Caco-2 (cell line): ENCODE results near the gene NUFIP2. TPM values are rescaled to one million over a fixed set of nuclear protein-coding genes. Genes with fewer than 3 reads are reported as not detected.
A peak's percentile ranks its signal among the peaks of the same experiment; 100 is the strongest.

ENCODE experiments used
- BruUV-seq: library from RNA; stranded (reverse); fragments of 400-500 nt; replicated peaks from 2 replicates; lab custom pipeline; 2021; lab: Mats Ljungman, UMichigan
- CTCF ChIA-PET: fragments of 300-600 bp; sonication (Branson Sonifier 250); formaldehyde crosslinking; loops from one replicate; lab custom pipeline; 2022; ENCODE audit warnings: antibody characterized with exemption; lab: Charles Lee
- POLR2A ChIA-PET: fragments of 300-600 bp; sonication (Branson Sonifier 250); formaldehyde crosslinking; loops from one replicate; lab custom pipeline; 2022; ENCODE audit warnings: antibody characterized with exemption; lab: Charles Lee
- DNase-seq, 2 experiments: peaks; one replicate each; pipeline versions ENCODE4 v3.0.0 to v3.0.0-alpha.2; 2020 to 2022
- H3K27me3 ChIP-seq: replicated peaks from 2 replicates; pipeline ENCODE4 v1.6.0; 2011; ENCODE audit warnings: low read length; ENCODE audit not compliant: control insufficient read depth, insufficient read depth
- H3K36me3 ChIP-seq: 2 replicates; pipeline ENCODE4 v1.5.1; 2011; ENCODE audit warnings: low read length; ENCODE audit not compliant: control insufficient read depth, insufficient read depth
- H3K4me1 ChIP-seq: fragments of 250-450 bp; sonication (Bioruptor Pico); 2 replicates; pipeline ENCODE4 v1.5.1; 2020; ENCODE audit warnings: mild to moderate bottlenecking
- H3K4me3 ChIP-seq: 2 replicates; pipeline ENCODE4 v1.5.1; 2011; ENCODE audit warnings: low read depth, mild to moderate bottlenecking, control low read depth, low read length
- H3K9me3 ChIP-seq: fragments of 250-450 bp; sonication (Bioruptor Pico); 2 replicates; pipeline ENCODE4 v1.5.1; 2020; ENCODE audit warnings: mild to moderate bottlenecking, moderate library complexity
- H3K27ac Mint-ChIP-seq: one replicate; pipeline ENCODE4 v1.8.0; 2022; ENCODE audit warnings: mixed read lengths; ENCODE audit not compliant: unreplicated experiment
- H3K27me3 Mint-ChIP-seq: one replicate; pipeline ENCODE4 v1.8.0; 2022; ENCODE audit warnings: mixed read lengths; ENCODE audit not compliant: insufficient read depth, unreplicated experiment
- H3K36me3 Mint-ChIP-seq: one replicate; pipeline ENCODE4 v1.8.0; 2022; ENCODE audit warnings: mild to moderate bottlenecking, mixed read lengths; ENCODE audit not compliant: insufficient read depth, unreplicated experiment
- H3K4me1 Mint-ChIP-seq: one replicate; pipeline ENCODE4 v1.8.0; 2022; ENCODE audit warnings: low read depth, mixed read lengths; ENCODE audit not compliant: unreplicated experiment
- H3K4me3 Mint-ChIP-seq: one replicate; pipeline ENCODE4 v1.8.0; 2022; ENCODE audit warnings: mild to moderate bottlenecking, moderate library complexity, mixed read lengths; ENCODE audit not compliant: unreplicated experiment
- H3K9me3 Mint-ChIP-seq: one replicate; pipeline ENCODE4 v1.8.0; 2022; ENCODE audit warnings: mixed read lengths; ENCODE audit not compliant: unreplicated experiment
- CTCF ChIP-seq, 2 experiments: fragments of 200-600 bp in 1 of 2; IDR thresholded peaks; 1 replicate in 1 of 2; 2 replicates in 1 of 2; pipeline versions ENCODE4 v1.5.1 to v1.8.0; 2011 to 2022; ENCODE audit warnings: antibody characterized with exemption in 1 of 2, control low read depth in 1 of 2, inconsistent platforms in 1 of 2, low read depth in 1 of 2, low read length in 1 of 2, mild to moderate bottlenecking in 1 of 2, moderate library complexity in 1 of 2; ENCODE audit not compliant: insufficient read depth in 1 of 2, severe bottlenecking in 1 of 2, unreplicated experiment in 1 of 2
- intact Hi-C: fragments of 100-400 bp; cut with micrococcal nuclease; formaldehyde crosslinking; loops from one replicate; pipeline ENCODE4 v1.10.0; 2022; ENCODE audit not compliant: unreplicated experiment
- total RNA-seq: library from RNA; stranded (reverse); gene quantifications from 2 replicates; pipeline ENCODE4 v1.2.3, GENCODE V29; 2022

NUFIP2 gene
- total RNA-seq, 1 experiment from 2014 or later, result 114 TPM

- DNase-seq, result peak in 1 of 2 experiments; percentile 48
- intact Hi-C loops, result loop anchor here (5.0 kb wide), 1 partner anchor 300 kb away; the partner anchor contains the start of gene ANKRD13B
- ChIA-PET POLR2A (interaction anchor here (0.5 to 0.6 kb wide), 4 partner anchors 34 to 763 kb away, joined by 3 to 5 read pairs (median 4); no protein-coding TSS in a partner anchor), CTCF (interaction anchor here (0.6 to 1.1 kb wide), 6 partner anchors 17 to 1030 kb away, joined by 3 to 7 read pairs (median 4); no protein-coding TSS in a partner anchor)
- H3K9me3 ChIP-seq, result no peaks in the 10 kb centered on the region
- peak overlapping the region; percentile 100 for H3K4me3 ChIP-seq
- H3K27me3 ChIP-seq, result no peaks in the 10 kb centered on the region
- H3K4me3 Mint-ChIP-seq, result peak overlapping the region; percentile 94
- no peak for TF ChIP-seq CTCF (IDR thresholded peaks at IDR 0.05; ENCODE audit: insufficient read depth in 1 of 2, low read depth in 1 of 2, low read length in 1 of 2, severe bottlenecking in 1 of 2, unreplicated experiment in 1 of 2)
- H3K9me3 Mint-ChIP-seq, result no peaks in the 10 kb centered on the region
- no TSS peak for BruUV-seq
- H3K4me1 Mint-ChIP-seq, result peaks cover 13% of the 10 kb centered on the region
- H3K36me3 Mint-ChIP-seq, result peaks cover 72% of the 10 kb centered on the region
- peak overlapping the region; percentile 96 for H3K27ac Mint-ChIP-seq
- no peaks in the 10 kb centered on the region for H3K27me3 Mint-ChIP-seq
- H3K36me3 ChIP-seq, result no peaks in the 10 kb centered on the region
- H3K4me1 ChIP-seq, result peaks cover 11% of the 10 kb centered on the region
Measured at GRCh38 chr17:29292071-29292991, 1.6 kb downstream of the NUFIP2 start.

DNA sequence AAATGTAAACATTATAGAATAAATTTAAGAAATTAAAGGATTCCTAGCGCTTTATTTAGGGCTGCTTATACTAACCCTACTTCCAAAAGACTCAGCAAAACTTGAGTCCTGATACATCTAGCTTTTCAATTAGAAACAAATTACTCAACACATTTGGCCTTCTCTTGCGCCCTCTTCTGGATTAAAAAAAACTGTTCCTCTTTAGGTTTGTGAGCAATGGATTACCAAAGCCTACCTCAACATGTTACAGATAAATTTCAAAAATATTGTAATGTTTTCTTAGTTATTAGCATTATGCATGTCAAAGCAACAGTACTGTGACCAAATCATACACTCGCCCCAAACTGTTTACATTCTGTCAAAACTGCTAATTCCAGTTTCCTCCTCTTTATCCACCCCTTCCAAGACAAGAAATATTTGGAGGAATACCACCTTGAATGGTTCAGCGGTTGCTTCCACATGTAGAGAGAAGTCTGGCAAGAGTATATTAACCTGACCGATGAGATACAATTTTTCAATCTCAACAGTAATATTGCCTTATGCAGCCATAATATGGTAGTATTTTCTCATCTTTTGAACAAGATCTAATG is 2.7 kb downstream of the NUFIP2 start:
- no peaks in the 10 kb centered on the region for H3K27me3 Mint-ChIP-seq
- Histone ChIP-seq H3K9me3 (no peaks in the 10 kb centered on the region), H3K36me3 (peaks cover 6% of the 10 kb centered on the region), H3K4me3 (peak overlapping the region; percentile 100), H3K27me3 (no peaks in the 10 kb centered on the region), H3K4me1 (peaks cover 11% of the 10 kb centered on the region)
- peak overlapping the region; percentile 94 for H3K4me3 Mint-ChIP-seq
- POLR2A ChIA-PET, result interaction anchor here (0.5 to 0.6 kb wide), 3 partner anchors 53 to 115 kb away, joined by 3 read pairs; no protein-coding TSS in a partner anchor
- BruUV-seq, result TSS peak; percentile 22
- intact Hi-C loops, result loop anchor here (5.0 kb wide), 1 partner anchor 301 kb away; the partner anchor contains the start of gene ANKRD13B
- H3K36me3 Mint-ChIP-seq, result peaks cover 83% of the 10 kb centered on the region
- H3K4me1 Mint-ChIP-seq, result peaks cover 19% of the 10 kb centered on the region
- CTCF ChIA-PET, result interaction anchor here (0.6 to 1.4 kb wide), 15 partner anchors 8 to 730 kb away, joined by 3 to 12 read pairs (median 4); partner anchors contain the start of genes MYO18A and PHF12
- DNase-seq, result peak in 1 of 2 experiments; percentile 73
- no peak overlapping the region for H3K27ac Mint-ChIP-seq
- TF ChIP-seq CTCF (IDR thresholded peaks at IDR 0.05; ENCODE audit: insufficient read depth in 1 of 2, low read depth in 1 of 2, low read length in 1 of 2, severe bottlenecking in 1 of 2, unreplicated experiment in 1 of 2), result peak; percentile 66 to 69
- H3K9me3 Mint-ChIP-seq, result no peaks in the 10 kb centered on the region

DNA sequence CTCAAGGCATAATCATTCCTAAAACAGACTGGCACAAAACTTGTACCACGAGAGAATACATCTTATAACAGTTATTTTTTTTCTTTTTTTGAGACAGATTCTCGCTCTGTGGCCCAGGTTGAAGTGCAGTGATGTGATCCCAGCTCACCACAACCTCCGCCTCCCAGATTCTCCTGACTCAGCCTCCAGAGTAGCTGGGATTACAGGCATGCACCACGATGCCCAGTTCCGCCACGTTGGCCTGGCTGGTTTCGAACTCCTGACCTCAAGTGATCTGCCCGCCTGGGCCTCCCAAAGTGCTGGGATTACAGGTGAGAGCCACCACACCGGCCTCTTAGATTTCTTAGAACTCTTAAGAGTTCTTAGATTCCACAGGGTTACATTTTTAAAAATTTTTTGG is 4.1 kb downstream of the NUFIP2 start:
- Histone ChIP-seq H3K9me3 (no peaks in the 10 kb centered on the region), H3K4me1 (peaks cover 11% of the 10 kb centered on the region), H3K4me3 (no peak overlapping the region), H3K27me3 (no peaks in the 10 kb centered on the region), H3K36me3 (peaks cover 9% of the 10 kb centered on the region)
- intact Hi-C loops, result loop anchor here (5.0 kb wide), 1 partner anchor 302 kb away; the partner anchor contains the start of gene ANKRD13B
- BruUV-seq, result no TSS peak
- Mint-ChIP-seq H3K9me3 (no peaks in the 10 kb centered on the region), H3K36me3 (peaks cover 97% of the 10 kb centered on the region), H3K27ac (no peak overlapping the region), H3K4me1 (peaks cover 14% of the 10 kb centered on the region), H3K4me3 (no peak overlapping the region), H3K27me3 (no peaks in the 10 kb centered on the region)
- POLR2A ChIA-PET, result interaction anchor here (0.6 kb wide), 1 partner anchor 16 kb away, joined by 4 read pairs; no protein-coding TSS in a partner anchor
- no peak for DNase-seq
- TF ChIP-seq CTCF (IDR thresholded peaks at IDR 0.05; ENCODE audit: insufficient read depth in 1 of 2, low read depth in 1 of 2, low read length in 1 of 2, severe bottlenecking in 1 of 2, unreplicated experiment in 1 of 2), result no peak
- CTCF ChIA-PET, result no interaction called here
